HL-60 (cell line): ENCODE results near the gene SNRNP25.

Experiments used
- DNase-seq, 2 experiments: peaks; one replicate each; pipeline ENCODE4 v3.0.0-alpha.2; 2010 to 2020; ENCODE audit warnings: low read depth in 1 of 2, low spot score in 1 of 2
- H3K27ac ChIP-seq: fragments of 250-450 bp; sonication (Bioruptor Pico); replicated peaks from 2 replicates; pipeline ENCODE4 v1.5.1; 2020; ENCODE audit warnings: mild to moderate bottlenecking, moderate library complexity
- H3K27me3 ChIP-seq: fragments of 250-450 bp; sonication (Bioruptor Pico); 2 replicates; pipeline ENCODE4 v1.5.1; 2021; ENCODE audit warnings: mild to moderate bottlenecking, moderate library complexity; ENCODE audit not compliant: insufficient read depth, poor library complexity, severe bottlenecking
- H3K4me3 ChIP-seq: replicated peaks from 2 replicates; pipeline ENCODE4 v1.5.1; 2011; ENCODE audit warnings: mild to moderate bottlenecking, control low read depth, low read length; ENCODE audit not compliant: insufficient read depth
- CTCF ChIP-seq: IDR thresholded peaks from one replicate; pipeline ENCODE4 v1.5.1; 2011; ENCODE audit warnings: low read length, control low read depth, inconsistent platforms; ENCODE audit not compliant: insufficient read depth
- GABPA ChIP-seq: IDR thresholded peaks from 2 replicates; pipeline ENCODE4 v1.6.1; 2012; ENCODE audit warnings: low read depth
- POLR2AphosphoS5 ChIP-seq: IDR thresholded peaks from 2 replicates; pipeline ENCODE4 v1.6.1; 2012; ENCODE audit warnings: low read depth
- REST ChIP-seq: IDR thresholded peaks from 2 replicates; pipeline ENCODE4 v1.6.1; 2012; ENCODE audit warnings: low read depth; ENCODE audit not compliant: insufficient replicate concordance
- SPI1 ChIP-seq: IDR thresholded peaks from 2 replicates; pipeline ENCODE4 v1.6.1; 2012; ENCODE audit warnings: low read depth, mild to moderate bottlenecking, borderline replicate concordance

Gene SNRNP25

GRCh38 chr16:91484-91883 is 37.9 kb downstream of the SNRNP25 start:
- Histone ChIP-seq H3K4me3 (no peak overlapping the region), H3K27ac (no peak overlapping the region), H3K27me3 (no peaks in the 10 kb centered on the region)
- TF ChIP-seq POLR2AphosphoS5 (no peak; the same call in 1 of the 2 replicates), SPI1 (no peak), GABPA (no peak), CTCF (no peak), REST (no peak)
- DNase-seq, result no peak

GRCh38 chr16:92431-93339 is 39.1 kb downstream of the SNRNP25 start:
- no peak for DNase-seq
- Histone ChIP-seq H3K4me3 (no peak overlapping the region), H3K27me3 (no peaks in the 10 kb centered on the region), H3K27ac (no peak overlapping the region)
- TF ChIP-seq CTCF (no peak), SPI1 (no peak), POLR2AphosphoS5 (no peak), REST (no peak), GABPA (no peak)

GRCh38 chr16:94918-95265 is 41.3 kb downstream of the SNRNP25 start:
- Histone ChIP-seq H3K27ac (no peak overlapping the region), H3K27me3 (no peaks in the 10 kb centered on the region), H3K4me3 (no peak overlapping the region)
- DNase-seq, result no peak
- TF ChIP-seq POLR2AphosphoS5 (no peak), GABPA (no peak), REST (no peak), SPI1 (no peak), CTCF (no peak)
